Aorta (tissue), 5 donors: ENCODE data around the gene MARK2. TPM values are rescaled to one million over a fixed set of nuclear protein-coding genes. Genes with fewer than 3 reads are reported as not detected.

Experiments used
- ATAC-seq: fragments of 200-7000 bp; cut with Tn5 transposase; one replicate; pipeline ENCODE4 v1.9.1; 2022; ENCODE audit warnings: moderate library complexity; ENCODE audit not compliant: low FRiP score
- DNase-seq, 2 donors: peaks; one replicate each; pipeline ENCODE4 v3.0.0-alpha.2; 2020
- H3K27ac ChIP-seq, 2 donors: one replicate each; pipeline ENCODE4 v1.5.1; 2013; ENCODE audit warnings: low read length in 2 of 2, mild to moderate bottlenecking in 2 of 2, moderate library complexity in 2 of 2, control low read depth in 1 of 2, inconsistent platforms in 1 of 2, low read depth in 1 of 2
- H3K27me3 ChIP-seq, 2 donors: one replicate each; pipeline ENCODE4 v1.6.1; 2013; ENCODE audit warnings: control low read depth in 1 of 2, low read length in 1 of 2, mild to moderate bottlenecking in 1 of 2, moderate library complexity in 1 of 2; ENCODE audit not compliant: insufficient read depth in 2 of 2, control insufficient read depth in 1 of 2
- H3K36me3 ChIP-seq, 2 donors: one replicate each; pipeline ENCODE4 v1.6.1; 2013; ENCODE audit warnings: control low read depth in 1 of 2, low read length in 1 of 2, mild to moderate bottlenecking in 1 of 2; ENCODE audit not compliant: insufficient read depth in 2 of 2, control insufficient read depth in 1 of 2
- H3K4me1 ChIP-seq, 2 donors: one replicate each; pipeline ENCODE4 v1.6.1; 2013; ENCODE audit warnings: low read length in 2 of 2, control low read depth in 1 of 2, mild to moderate bottlenecking in 1 of 2, moderate library complexity in 1 of 2; ENCODE audit not compliant: insufficient read depth in 2 of 2, control insufficient read depth in 1 of 2
- H3K4me3 ChIP-seq, 2 donors: one replicate each; pipeline ENCODE4 v1.5.1; 2013; ENCODE audit warnings: low read length in 2 of 2, control low read depth in 1 of 2, mild to moderate bottlenecking in 1 of 2
- H3K9me3 ChIP-seq: one replicate; pipeline ENCODE4 v1.6.1; 2013; ENCODE audit warnings: mild to moderate bottlenecking, low read length; ENCODE audit not compliant: control insufficient read depth
- WGBS, 2 donors: extraction: QIAGEN DNeasy Blood & Tissue Kit; methylation state at CpG; one replicate each; pipeline ENCODE4 v1.1.7; 2013; 5-methylcytosine and 5-hydroxymethylcytosine counted together
- intact Hi-C, 2 donors: fragments of 100-400 bp; cut with DNase I; formaldehyde crosslinking; loops; one replicate each; pipeline versions ENCODE4 v1.14.2 to v1.15.0; 2022
- polyA plus RNA-seq, 2 donors: library from polyadenylated mRNA; stranded (reverse); fragments of 200-250 nt; gene quantifications; one replicate each; pipeline ENCODE4 v1.2.3, GENCODE V29; 2013
- total RNA-seq, 2 donors: library from RNA; stranded (reverse); fragmentation: NEBNext Ultra II Directional; extraction: Animal tissue kit (Norgen Biotek cat#: 25700); gene quantifications; one replicate each; pipeline ENCODE4 v1.2.1, GENCODE V29; 2021
- donor health status: healthy with polysubstance abuse.
- donor health status: Bipolar disorder and iron deficiency.
- donor health status: DM: no; HTN: no; CAD: no.
- donor health status: DM: no; HTN: no; CAD: no.
- donor health status: DM: yes; HTN: yes; CAD: no.

MARK2 gene
- total and polyA plus RNA-seq, 4 donors, result 8.1 to 32.5 (median 18.9) TPM

GRCh38 chr11:63920126-63920938 is 81.4 kb downstream of the MARK2 start:
- ATAC-seq, result peak; percentile 75
- Histone ChIP-seq H3K4me3 (no peak overlapping the region), H3K27ac (peak overlapping the region in 1 of 2 donors; percentile 85), H3K4me1 (no peaks in the 10 kb centered on the region), H3K36me3 (no peaks in the 10 kb centered on the region), H3K9me3 (no peaks in the 10 kb centered on the region), H3K27me3 (no peaks in the 10 kb centered on the region)
- intact Hi-C loops, result no loop called here
- WGBS, 2 donors, result 8 to 13% methylated on average over 18 to 22 of the region's 22 CpGs
- peak; percentile 88 to 93 for DNase-seq

DNA sequence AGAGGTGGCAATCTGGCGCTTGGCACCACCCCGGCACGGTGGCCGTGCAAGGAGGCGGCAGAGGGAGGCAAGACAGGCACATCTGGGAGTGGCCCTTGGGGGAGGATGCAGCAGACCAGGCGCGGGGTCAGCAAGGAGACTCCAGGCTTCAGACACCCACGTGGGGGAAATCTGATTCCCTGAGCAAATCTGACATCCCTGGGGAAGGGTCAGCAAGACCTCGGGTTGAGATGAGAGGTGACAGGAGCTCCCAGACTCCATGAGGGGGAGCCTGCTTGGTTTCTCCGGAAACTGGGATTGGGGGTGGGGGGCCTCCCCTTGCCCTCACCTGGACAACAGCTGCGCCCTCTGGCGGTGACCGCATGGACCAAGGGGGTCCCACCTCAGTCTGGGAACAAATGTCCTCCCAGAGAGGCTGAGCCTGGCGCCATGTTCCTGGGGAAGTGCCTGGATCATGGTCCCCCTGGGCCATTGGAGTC is 82.1 kb downstream of the MARK2 start:
- WGBS, 2 donors, result 31 to 32% methylated on average over 14 of the region's 14 CpGs
- Histone ChIP-seq H3K4me3 (no peak overlapping the region), H3K36me3 (no peaks in the 10 kb centered on the region), H3K4me1 (no peaks in the 10 kb centered on the region), H3K27ac (peak overlapping the region in 1 of 2 donors; percentile 6), H3K27me3 (no peaks in the 10 kb centered on the region), H3K9me3 (no peaks in the 10 kb centered on the region)
- no peak for ATAC-seq
- intact Hi-C loops, result no loop called here
- no peak for DNase-seq

GRCh38 chr11:63922673-63923192 is 83.8 kb downstream of the MARK2 start:
- ATAC-seq (no peak), DNase-seq (no peak)
- Histone ChIP-seq H3K27me3 (no peaks in the 10 kb centered on the region), H3K27ac (no peak overlapping the region), H3K9me3 (no peaks in the 10 kb centered on the region), H3K4me3 (no peak overlapping the region), H3K4me1 (no peaks in the 10 kb centered on the region), H3K36me3 (no peaks in the 10 kb centered on the region)
- intact Hi-C loops, result no loop called here
- 69 to 78% methylated on average over 2 of the region's 2 CpGs for WGBS, 2 donors

GRCh38 chr11:63923319-63923718 is 84.4 kb downstream of the MARK2 start:
- WGBS, 2 donors, result 69 to 72% methylated on average over 4 of the region's 4 CpGs
- H3K36me3 ChIP-seq, result no peaks in the 10 kb centered on the region
- intact Hi-C loops, result no loop called here

DNA sequence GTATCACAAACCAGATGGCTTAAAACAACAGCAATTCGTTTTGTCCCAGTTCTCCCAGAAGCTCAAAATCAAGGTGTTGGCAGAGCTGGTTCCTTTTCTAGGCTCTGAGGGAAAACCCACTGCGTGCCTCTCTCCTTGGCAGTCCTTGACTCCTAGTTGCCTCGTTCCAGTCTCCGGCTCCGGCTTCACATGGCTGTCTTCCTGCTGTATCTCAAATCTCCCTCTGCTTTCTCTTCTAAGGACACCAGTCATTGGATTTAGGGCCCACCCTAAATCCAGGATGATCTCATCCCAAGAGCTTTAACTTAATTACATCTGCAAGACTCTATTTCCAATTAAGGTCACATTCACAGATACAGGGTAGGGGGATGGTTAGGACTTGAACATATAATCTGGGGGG is 90.7 kb downstream of the MARK2 start:
- no peaks in the 10 kb centered on the region for H3K36me3 ChIP-seq
- WGBS, 2 donors, result 64 to 76% methylated on average over 5 of the region's 5 CpGs
- ATAC-seq, result no peak
- H3K27me3 ChIP-seq, result no peaks in the 10 kb centered on the region
- H3K9me3 ChIP-seq, result no peaks in the 10 kb centered on the region
- H3K4me3 ChIP-seq, result no peak overlapping the region
- no peak for DNase-seq
- intact Hi-C loops, result no loop called here
- H3K4me1 ChIP-seq, result no peaks in the 10 kb centered on the region
- H3K27ac ChIP-seq, result no peak overlapping the region

More at GRCh38 chr11:63923319-63923718, 84.4 kb downstream of the MARK2 start:
- no peak overlapping the region for H3K4me3 ChIP-seq
- H3K4me1 ChIP-seq, result no peaks in the 10 kb centered on the region
- H3K9me3 ChIP-seq, result no peaks in the 10 kb centered on the region
- no peak overlapping the region for H3K27ac ChIP-seq
- ATAC-seq (no peak), DNase-seq (no peak)
- no peaks in the 10 kb centered on the region for H3K27me3 ChIP-seq

DNA sequence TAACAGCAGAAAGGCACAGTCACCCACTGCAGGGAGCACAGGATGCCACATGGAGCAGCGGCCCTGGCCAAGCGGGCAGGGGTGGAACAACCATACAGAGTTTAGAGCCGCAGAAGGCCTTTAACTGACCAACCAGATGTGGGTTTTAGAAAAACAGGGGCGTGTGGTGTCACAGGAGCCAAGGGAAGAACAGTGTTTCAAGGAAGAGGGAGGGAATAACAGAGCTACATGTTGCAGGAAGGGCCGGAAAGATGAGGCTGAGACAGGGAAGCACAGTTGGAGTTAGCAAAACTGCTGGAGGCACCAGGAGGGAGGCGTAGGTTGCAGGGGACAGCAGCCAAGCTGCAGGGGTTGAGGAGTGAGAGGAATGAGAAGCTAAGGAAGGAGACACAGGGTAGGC is 92.1 kb downstream of the MARK2 start:
- ATAC-seq, result no peak
- H3K9me3 ChIP-seq, result no peaks in the 10 kb centered on the region
- WGBS, 2 donors, result 79 to 81% methylated on average over 6 of the region's 6 CpGs

DNA sequence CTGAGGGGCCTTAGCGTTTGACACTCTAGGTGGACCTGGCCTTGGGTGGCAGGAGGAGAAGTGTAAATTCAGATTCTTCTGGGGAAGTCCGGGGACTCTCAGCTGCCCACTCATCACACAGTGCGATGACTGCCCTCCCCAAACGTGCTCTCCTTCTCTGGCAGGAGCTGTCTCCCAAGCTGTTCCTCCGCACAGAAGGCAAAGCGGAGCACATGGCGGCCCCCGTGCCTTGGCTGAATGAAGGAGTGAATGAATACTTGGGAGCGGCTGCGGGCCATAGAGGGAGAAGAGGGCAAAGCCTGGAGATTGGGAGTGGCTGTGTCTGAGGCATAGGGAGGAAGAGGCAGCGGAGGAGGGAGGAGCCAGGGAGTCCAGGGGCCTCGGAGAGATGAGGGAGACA is 93.0 kb downstream of the MARK2 start:
- DNase-seq, result no peak
- no peaks in the 10 kb centered on the region for H3K9me3 ChIP-seq
- H3K4me1 ChIP-seq, result no peaks in the 10 kb centered on the region
- H3K4me3 ChIP-seq, result no peak overlapping the region
- intact Hi-C loops, result no loop called here
- H3K27ac ChIP-seq, result no peak overlapping the region
- no peaks in the 10 kb centered on the region for H3K36me3 ChIP-seq
- H3K27me3 ChIP-seq, result no peaks in the 10 kb centered on the region
- WGBS, 2 donors, result 91% methylated on average over 12 of the region's 12 CpGs
- ATAC-seq, result no peak

More for the DNA sequence above, 92.1 kb downstream of the MARK2 start:
- no peaks in the 10 kb centered on the region for H3K36me3 ChIP-seq
- no peaks in the 10 kb centered on the region for H3K4me1 ChIP-seq
- H3K4me3 ChIP-seq, result no peak overlapping the region
- no peak overlapping the region for H3K27ac ChIP-seq
- DNase-seq, result no peak
- intact Hi-C loops, result no loop called here
- H3K27me3 ChIP-seq, result no peaks in the 10 kb centered on the region

DNA sequence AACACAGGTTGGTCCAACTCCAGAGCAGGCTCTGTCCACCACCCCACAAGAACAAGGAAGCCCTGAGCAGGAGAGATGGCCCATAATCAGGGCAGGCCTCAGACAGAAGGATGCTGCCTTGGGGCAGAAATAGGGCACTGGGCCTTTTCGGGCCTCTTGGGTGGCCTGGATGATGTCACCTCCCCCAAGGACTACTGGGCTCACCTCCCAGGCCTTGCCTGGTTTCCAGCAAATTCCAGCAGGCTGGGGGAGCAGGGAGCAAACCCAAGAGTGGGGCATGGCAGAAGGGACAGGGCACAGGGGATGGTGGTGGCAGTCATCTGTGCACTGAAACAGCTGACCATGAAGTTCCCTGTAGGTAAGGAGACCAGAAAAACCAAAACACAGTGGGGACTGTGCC is 94.5 kb downstream of the MARK2 start:
- Histone ChIP-seq H3K27me3 (no peaks in the 10 kb centered on the region), H3K9me3 (no peaks in the 10 kb centered on the region), H3K4me3 (no peak overlapping the region), H3K4me1 (no peaks in the 10 kb centered on the region), H3K36me3 (no peaks in the 10 kb centered on the region), H3K27ac (peak overlapping the region in 1 of 2 donors; percentile 12)
- 0 to 6% methylated on average over 1 of the region's 1 CpG for WGBS, 2 donors
- DNase-seq, result no peak
- intact Hi-C loops, result no loop called here
- ATAC-seq, result no peak
